GM12873 (cell line): ENCODE results near the gene HIRIP3.
A peak's percentile ranks its signal among the peaks of the same experiment; 100 is the strongest.

Experiments used
- TF ChIP-seq, protein P1 (sequence below): IDR thresholded peaks from 2 replicates; pipeline ENCODE4 v1.5.1; 2012; ENCODE audit warnings: low read depth, mild to moderate bottlenecking, moderate library complexity, low read length, control low read depth; ENCODE audit not compliant: insufficient read depth; ENCODE audit errors: missing control alignments

The HIRIP3 gene

DNA sequence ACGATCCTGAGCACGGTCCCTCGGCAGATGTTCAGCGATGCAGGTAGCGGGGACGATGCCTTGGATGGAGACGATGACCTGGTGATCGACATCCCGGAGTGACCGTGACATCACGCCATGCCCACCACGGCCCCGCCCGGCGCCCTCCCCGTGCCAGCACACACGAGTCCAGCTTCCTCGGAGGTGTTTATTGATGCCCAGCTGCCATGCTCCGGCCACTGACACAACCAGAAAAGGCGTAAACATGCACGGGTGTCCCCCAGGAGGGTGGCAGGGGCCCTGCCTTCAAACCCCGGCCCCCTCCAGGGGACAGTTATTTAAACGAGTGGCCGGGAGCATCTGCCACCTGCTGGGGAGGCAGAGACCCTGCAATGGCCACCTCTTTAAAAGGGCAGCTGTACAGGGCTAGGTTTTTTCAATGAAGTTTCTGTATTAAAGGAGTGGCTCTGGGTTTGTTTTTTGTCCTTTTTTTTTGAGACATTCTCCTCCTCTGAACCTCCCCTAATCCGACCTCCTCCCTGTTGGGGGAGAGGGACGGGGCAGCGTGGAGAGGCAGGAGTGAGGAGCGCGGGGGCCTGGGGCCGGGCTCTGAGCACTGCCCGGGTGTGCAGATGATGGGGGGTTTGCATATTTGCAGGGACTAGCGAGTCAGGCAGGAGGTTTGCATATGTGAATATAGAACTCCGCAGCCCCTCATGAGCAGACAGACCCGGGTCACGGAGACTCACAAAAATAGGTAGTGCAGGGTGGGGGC is 10.1 kb upstream of the HIRIP3 start:
- TF ChIP-seq, protein P1, sequence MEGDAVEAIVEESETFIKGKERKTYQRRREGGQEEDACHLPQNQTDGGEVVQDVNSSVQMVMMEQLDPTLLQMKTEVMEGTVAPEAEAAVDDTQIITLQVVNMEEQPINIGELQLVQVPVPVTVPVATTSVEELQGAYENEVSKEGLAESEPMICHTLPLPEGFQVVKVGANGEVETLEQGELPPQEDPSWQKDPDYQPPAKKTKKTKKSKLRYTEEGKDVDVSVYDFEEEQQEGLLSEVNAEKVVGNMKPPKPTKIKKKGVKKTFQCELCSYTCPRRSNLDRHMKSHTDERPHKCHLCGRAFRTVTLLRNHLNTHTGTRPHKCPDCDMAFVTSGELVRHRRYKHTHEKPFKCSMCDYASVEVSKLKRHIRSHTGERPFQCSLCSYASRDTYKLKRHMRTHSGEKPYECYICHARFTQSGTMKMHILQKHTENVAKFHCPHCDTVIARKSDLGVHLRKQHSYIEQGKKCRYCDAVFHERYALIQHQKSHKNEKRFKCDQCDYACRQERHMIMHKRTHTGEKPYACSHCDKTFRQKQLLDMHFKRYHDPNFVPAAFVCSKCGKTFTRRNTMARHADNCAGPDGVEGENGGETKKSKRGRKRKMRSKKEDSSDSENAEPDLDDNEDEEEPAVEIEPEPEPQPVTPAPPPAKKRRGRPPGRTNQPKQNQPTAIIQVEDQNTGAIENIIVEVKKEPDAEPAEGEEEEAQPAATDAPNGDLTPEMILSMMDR = peak; percentile 79

DNA sequence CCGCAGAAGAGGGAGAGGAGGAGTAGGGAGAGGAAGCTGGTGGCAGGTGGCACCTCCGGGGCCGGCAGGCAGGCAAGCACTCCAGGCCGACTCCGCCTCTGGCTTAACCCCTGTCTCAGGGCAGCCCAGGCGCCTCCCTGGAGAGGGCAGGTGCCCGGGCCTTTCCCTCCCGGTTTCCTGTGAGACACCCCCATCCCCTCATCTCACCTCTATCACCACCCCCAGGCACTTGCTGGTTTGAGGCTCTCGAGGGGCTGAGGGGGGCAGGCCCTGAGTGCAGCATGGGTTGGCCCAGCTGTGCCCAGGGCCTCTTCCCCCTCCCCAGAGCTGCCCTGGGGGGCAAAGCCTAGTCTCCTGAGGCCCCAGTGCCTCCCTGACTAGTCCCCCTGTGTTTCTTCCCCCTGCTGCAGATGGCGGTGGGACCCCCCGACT is 9.4 kb upstream of the HIRIP3 start:
- TF ChIP-seq, protein P1 = no peak

DNA sequence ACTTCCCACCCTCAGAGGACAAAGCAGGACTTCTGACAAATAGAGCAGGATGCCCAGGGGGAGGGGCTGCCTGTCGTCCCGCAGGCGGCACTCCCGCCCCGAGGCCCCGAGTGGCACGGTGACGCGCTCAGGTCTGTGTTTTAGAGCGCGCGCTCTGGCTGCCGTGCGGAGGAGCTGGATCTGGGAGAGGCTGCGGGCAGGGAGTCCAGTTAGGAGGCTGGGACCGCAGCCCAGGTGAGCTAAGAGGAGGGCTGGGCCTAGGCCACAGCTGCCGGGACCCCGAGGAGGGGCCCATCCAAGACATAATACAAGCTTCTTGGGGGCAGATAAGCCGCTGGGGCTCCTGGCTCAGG is 9.0 kb upstream of the HIRIP3 start:
- TF ChIP-seq, protein P1 = no peak

DNA sequence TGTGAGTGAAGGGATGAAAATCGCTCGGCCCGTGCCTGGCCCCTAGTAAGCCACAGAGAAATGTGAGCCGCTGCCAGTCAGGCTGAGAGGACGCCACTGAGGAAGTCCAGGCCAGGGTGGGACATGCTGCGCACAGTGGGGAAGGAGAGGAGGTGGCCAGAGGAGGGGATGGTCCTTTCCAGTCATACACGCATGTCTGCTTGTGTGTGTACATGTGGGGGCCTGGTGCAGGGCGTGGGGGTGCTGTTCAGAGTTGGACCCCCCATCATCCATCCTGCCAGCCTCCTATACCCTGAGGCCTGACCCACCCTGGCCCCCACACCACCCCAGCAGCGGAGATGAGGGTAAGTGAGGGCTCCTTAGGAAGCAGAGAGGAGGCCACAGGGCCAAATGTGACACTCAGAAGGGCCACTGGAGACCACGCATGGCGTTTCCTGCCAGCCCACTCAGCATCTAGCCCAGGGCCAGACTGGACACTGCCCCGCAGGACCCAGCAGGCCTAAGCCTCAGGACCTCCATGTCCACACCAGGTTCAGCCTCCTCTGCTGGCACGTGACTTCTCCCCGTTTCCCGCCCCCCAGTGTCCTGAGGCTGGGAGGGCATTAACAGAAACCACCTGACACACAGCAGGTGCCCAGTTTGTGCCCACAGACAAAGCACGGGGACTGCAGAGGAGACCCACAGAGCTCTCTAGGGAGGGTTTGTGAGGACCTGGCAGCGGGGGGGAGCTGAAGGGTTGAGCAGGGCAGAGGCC is 8.4 kb upstream of the HIRIP3 start:
- TF ChIP-seq, protein P1 = no peak

GRCh38 chr16:30002614-30003346 is 7.4 kb upstream of the HIRIP3 start:
- TF ChIP-seq, protein P1 = no peak

DNA sequence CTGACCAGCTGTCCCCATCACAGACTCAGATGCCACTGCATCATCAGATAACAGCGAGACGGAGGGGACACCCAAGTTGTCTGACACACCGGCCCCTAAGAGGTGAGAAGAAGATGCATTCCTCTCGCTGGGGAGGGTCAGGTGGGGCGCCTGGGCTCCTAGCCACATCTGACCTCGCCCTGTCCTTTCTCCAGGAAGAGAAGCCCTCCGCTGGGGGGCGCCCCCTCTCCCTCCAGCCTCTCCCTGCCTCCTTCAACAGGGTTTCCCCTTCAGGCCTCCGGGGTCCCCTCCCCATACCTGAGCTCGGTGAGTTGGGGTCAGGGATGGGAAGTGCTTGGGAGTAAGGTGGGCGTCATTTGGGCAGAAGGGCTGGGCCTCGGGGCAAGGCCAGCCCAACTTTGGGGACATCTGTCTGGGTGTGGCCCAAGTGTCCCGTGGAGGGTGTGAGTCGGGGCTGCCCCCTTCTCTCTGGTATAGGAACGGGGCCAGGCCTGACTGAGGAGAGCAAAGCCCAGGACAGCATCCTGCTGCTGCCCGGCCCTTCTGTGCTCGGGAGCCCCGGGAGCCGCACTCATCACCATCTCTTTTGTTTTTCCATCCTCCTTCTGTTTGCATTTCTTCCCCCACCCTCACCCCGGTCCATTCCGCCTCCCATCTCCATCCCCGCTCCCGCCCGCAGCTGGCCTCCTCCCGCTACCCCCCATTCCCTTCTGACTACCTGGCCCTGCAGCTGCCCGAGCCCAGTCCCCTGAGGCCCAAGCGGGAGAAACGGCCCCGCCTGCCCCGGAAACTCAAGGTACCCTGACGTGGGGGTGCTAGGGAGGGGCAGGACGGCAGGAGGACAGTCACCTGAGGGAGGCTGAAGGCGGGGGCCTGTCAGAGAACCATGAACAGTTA is 5.6 kb upstream of the HIRIP3 start:
- TF ChIP-seq, protein P1 = peak; percentile 16
